Aorta (tissue), 5 donors: Measurements from ENCODE around the gene IDE. TPM values are rescaled to one million over a fixed set of nuclear protein-coding genes. Genes with fewer than 3 reads are reported as not detected.
"Not testable (repeated sequence)": the region's sequence is repeated elsewhere in the genome, so short reads cannot be mapped to it uniquely, and the experiment has no call there.

Experiments
- ATAC-seq: fragments of 200-7000 bp; cut with Tn5 transposase; one replicate; pipeline ENCODE4 v1.9.1; 2022; ENCODE audit warnings: moderate library complexity; ENCODE audit not compliant: low FRiP score
- DNase-seq, 2 donors: peaks; one replicate each; pipeline ENCODE4 v3.0.0-alpha.2; 2020
- H3K27ac ChIP-seq, 2 donors: one replicate each; pipeline ENCODE4 v1.5.1; 2013; ENCODE audit warnings: low read length in 2 of 2, mild to moderate bottlenecking in 2 of 2, moderate library complexity in 2 of 2, control low read depth in 1 of 2, inconsistent platforms in 1 of 2, low read depth in 1 of 2
- H3K27me3 ChIP-seq, 2 donors: one replicate each; pipeline ENCODE4 v1.6.1; 2013; ENCODE audit warnings: control low read depth in 1 of 2, low read length in 1 of 2, mild to moderate bottlenecking in 1 of 2, moderate library complexity in 1 of 2; ENCODE audit not compliant: insufficient read depth in 2 of 2, control insufficient read depth in 1 of 2
- H3K36me3 ChIP-seq, 2 donors: one replicate each; pipeline ENCODE4 v1.6.1; 2013; ENCODE audit warnings: control low read depth in 1 of 2, low read length in 1 of 2, mild to moderate bottlenecking in 1 of 2; ENCODE audit not compliant: insufficient read depth in 2 of 2, control insufficient read depth in 1 of 2
- H3K4me1 ChIP-seq, 2 donors: one replicate each; pipeline ENCODE4 v1.6.1; 2013; ENCODE audit warnings: low read length in 2 of 2, control low read depth in 1 of 2, mild to moderate bottlenecking in 1 of 2, moderate library complexity in 1 of 2; ENCODE audit not compliant: insufficient read depth in 2 of 2, control insufficient read depth in 1 of 2
- H3K4me3 ChIP-seq, 2 donors: one replicate each; pipeline ENCODE4 v1.5.1; 2013; ENCODE audit warnings: low read length in 2 of 2, control low read depth in 1 of 2, mild to moderate bottlenecking in 1 of 2
- H3K9me3 ChIP-seq: one replicate; pipeline ENCODE4 v1.6.1; 2013; ENCODE audit warnings: mild to moderate bottlenecking, low read length; ENCODE audit not compliant: control insufficient read depth
- WGBS, 2 donors: extraction: QIAGEN DNeasy Blood & Tissue Kit; methylation state at CpG; one replicate each; pipeline ENCODE4 v1.1.7; 2013; 5-methylcytosine and 5-hydroxymethylcytosine counted together
- intact Hi-C, 2 donors: fragments of 100-400 bp; cut with DNase I; formaldehyde crosslinking; loops; one replicate each; pipeline versions ENCODE4 v1.14.2 to v1.15.0; 2022
- polyA plus RNA-seq, 2 donors: library from polyadenylated mRNA; stranded (reverse); fragments of 200-250 nt; gene quantifications; one replicate each; pipeline ENCODE4 v1.2.3, GENCODE V29; 2013
- total RNA-seq, 2 donors: library from RNA; stranded (reverse); fragmentation: NEBNext Ultra II Directional; extraction: Animal tissue kit (Norgen Biotek cat#: 25700); gene quantifications; one replicate each; pipeline ENCODE4 v1.2.1, GENCODE V29; 2021
- donor health status: healthy with polysubstance abuse.
- donor health status: Bipolar disorder and iron deficiency.
- donor health status: DM: no; HTN: no; CAD: no.
- donor health status: DM: no; HTN: no; CAD: no.
- donor health status: DM: yes; HTN: yes; CAD: no.

Gene IDE
- total and polyA plus RNA-seq, 4 donors: 8.8 to 42.3 (median 21.0) TPM

DNA sequence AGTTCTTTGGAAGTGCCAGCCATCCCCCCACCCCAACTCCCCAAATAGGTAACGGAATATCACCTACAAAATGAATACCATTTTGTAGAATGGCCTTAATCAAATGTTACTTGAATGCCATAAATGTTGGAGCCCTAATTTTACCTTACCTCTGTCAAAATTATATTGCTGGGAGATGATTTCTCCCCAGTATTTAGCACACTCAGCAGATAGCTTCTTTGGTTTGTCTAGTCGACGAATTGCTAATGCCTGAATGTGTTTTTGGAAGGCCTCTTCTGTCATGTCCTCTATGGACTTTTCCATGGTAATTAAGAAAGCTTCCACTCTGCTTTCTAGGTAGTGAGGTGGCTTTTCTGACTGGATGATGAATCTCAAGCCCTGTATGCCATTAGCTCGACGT, 110.3 kb downstream of the IDE start:
- Histone ChIP-seq H3K36me3 (peaks cover 4 to 12% of the 10 kb centered on the region in 2 donors), H3K9me3 (no peaks in the 10 kb centered on the region), H3K27ac (no peak overlapping the region), H3K4me3 (no peak overlapping the region), H3K4me1 (no peaks in the 10 kb centered on the region), H3K27me3 (no peaks in the 10 kb centered on the region)
- 94 to 96% methylated on average over 5 of the region's 5 CpGs for WGBS, 2 donors
- no peak for ATAC-seq
- intact Hi-C loops: no loop called here
- DNase-seq: no peak

DNA sequence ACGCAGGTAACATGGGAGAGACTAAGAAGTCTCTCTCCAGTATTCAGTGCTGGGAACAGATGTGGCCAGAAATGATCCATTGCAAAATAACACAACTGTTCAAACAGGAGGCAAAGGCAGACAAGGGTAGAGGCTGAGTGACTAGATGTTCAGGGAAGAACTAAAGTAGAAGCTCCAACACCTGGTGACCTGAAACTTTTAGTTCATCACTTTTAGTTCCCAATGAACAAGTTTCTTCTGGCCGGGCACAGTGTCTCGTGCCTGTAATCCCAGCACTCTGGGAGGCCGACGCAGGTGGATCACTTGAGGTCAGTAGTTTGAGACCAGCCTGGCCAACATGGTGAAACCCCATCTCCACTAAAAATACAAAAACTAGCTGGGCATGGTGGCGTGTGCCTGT, 118.9 kb downstream of the IDE start:
- ATAC-seq, H3K4me1 ChIP-seq, H3K27me3 ChIP-seq, H3K27ac ChIP-seq, H3K4me3 ChIP-seq, intact Hi-C loops, DNase-seq, H3K9me3 ChIP-seq, H3K36me3 ChIP-seq: not testable (repeated sequence)
- 95 to 98% methylated on average over 6 of the region's 6 CpGs for WGBS, 2 donors

DNA sequence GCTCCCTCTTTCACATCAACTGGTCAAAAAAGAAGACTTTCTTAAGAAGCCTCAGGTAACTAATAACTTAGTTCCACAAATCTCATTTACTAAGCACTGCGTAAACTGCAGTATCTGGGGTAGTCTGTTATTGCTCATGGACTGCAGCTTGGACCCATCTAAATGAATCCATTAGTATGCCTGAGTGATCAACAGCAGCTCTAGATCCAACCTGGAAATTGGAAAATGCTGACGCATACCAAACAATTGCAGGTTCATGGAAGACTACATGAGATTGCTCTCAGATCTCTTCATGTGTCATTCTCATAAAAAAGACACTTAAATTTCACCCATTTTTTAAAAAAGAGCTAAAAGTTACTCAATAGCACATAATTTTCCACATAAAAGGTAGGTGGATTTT, 121.6 kb downstream of the IDE start:
- H3K27me3 ChIP-seq: no peaks in the 10 kb centered on the region
- intact Hi-C loops: no loop called here
- no peak overlapping the region for H3K27ac ChIP-seq
- 94 to 99% methylated on average over 2 of the region's 2 CpGs for WGBS, 2 donors
- H3K36me3 ChIP-seq: peaks cover 2 to 9% of the 10 kb centered on the region in 2 donors
- H3K4me3 ChIP-seq: no peak overlapping the region
- ATAC-seq: no peak
- H3K4me1 ChIP-seq: no peaks in the 10 kb centered on the region
- no peaks in the 10 kb centered on the region for H3K9me3 ChIP-seq
- no peak for DNase-seq

DNA sequence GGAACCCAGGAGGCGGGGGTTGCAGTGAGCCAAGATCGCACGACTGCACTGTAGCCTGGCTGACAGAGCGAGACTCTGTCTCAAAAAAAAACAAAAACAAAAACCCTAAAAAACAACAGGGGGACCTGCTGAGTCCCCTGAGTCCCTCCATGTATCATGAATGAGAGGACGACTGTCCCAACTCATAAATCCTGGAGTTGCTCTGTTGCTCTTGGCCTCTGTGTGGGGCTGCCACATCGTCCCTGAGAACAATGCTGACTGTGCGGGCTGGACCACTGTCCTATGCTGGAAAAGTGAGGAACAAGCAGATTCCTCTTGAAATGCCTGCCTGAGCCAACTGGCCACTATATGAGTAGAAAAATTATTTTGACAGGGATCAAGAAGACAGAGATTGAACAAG, 122.5 kb downstream of the IDE start:
- 70 to 75% methylated on average over 7 of the region's 7 CpGs for WGBS, 2 donors
- peaks cover 2 to 9% of the 10 kb centered on the region in 2 donors for H3K36me3 ChIP-seq

DNA sequence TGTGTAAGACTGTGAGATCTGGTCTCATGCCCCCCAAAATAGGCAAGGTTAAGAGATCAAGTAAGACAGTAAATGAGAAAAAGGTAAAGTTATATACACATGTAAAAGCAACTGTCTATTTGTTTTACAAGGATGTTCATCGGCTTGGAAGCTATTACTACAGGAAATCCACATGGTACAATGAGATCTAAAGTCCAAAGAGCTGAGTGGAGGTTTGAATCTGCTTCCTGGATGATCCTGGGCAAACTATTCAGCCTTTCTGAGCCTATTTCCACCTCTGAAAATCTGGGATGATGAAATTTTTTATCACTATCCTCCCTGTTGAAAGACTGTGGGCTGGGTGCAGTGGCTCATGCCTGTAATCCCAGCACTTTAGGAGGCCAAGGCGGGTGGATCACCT, 123.0 kb downstream of the IDE start:
- Histone ChIP-seq H3K27me3 (no peaks in the 10 kb centered on the region), H3K27ac (no peak overlapping the region), H3K36me3 (peaks cover 2 to 8% of the 10 kb centered on the region in 2 donors), H3K4me1 (no peaks in the 10 kb centered on the region), H3K9me3 (no peaks in the 10 kb centered on the region), H3K4me3 (no peak overlapping the region)
- intact Hi-C loops: no loop called here
- no peak for ATAC-seq
- DNase-seq: no peak
- WGBS, 2 donors: 90 to 98% methylated on average over 2 of the region's 2 CpGs

More for the DNA sequence above, 122.5 kb downstream of the IDE start:
- ATAC-seq: no peak
- Histone ChIP-seq H3K4me3 (no peak overlapping the region), H3K27me3 (no peaks in the 10 kb centered on the region), H3K9me3 (no peaks in the 10 kb centered on the region), H3K4me1 (no peaks in the 10 kb centered on the region), H3K27ac (no peak overlapping the region)
- DNase-seq: no peak
- intact Hi-C loops: no loop called here

DNA sequence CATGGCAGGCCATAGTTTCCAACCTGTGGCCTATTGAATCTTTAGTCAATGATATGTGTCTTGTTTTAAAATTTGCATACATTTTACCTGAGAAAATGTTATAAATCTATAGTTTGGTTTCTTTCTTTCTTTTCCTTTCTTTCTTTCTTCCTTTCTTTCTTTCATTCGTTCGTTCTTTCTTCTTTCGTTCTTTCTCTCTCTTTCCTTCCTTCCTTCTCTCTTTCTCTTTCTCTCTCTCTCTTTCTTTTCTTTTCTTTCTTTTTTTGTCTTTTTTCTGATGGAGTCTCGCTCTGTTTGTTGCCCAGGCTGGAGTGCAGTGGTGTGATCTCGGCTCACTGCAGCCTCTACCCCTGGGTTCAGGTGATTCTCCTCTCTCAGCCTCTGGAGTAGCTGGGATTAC, 133.3 kb downstream of the IDE start:
- Histone ChIP-seq H3K27ac (no peak overlapping the region), H3K27me3 (no peaks in the 10 kb centered on the region), H3K36me3 (no peaks in the 10 kb centered on the region), H3K4me3 (no peak overlapping the region), H3K9me3 (no peaks in the 10 kb centered on the region), H3K4me1 (no peaks in the 10 kb centered on the region)
- ATAC-seq (no peak), DNase-seq (no peak)
- WGBS, 2 donors: 97% methylated on average over 5 of the region's 5 CpGs
- intact Hi-C loops: no loop called here

DNA sequence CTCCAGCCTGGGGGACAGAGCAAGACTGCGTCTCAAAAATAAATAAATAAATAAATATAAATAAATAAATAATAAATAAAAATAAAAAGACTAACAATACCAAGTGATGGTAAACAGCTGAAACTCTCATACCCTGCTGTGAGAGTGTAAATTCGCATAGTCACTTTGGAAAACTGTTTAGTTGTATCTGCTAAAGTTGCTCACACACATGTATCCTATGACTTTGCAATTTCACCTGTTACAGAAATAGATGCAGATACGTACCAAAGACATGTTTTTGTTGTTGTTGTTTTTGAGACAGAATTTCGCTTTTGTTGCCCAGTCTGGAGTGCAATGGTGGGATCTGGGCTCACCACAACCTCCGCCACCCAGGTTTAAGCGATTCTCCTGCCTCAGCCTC, 135.7 kb downstream of the IDE start:
- no peak overlapping the region for H3K4me3 ChIP-seq
- no peaks in the 10 kb centered on the region for H3K27me3 ChIP-seq
- H3K4me1 ChIP-seq: no peaks in the 10 kb centered on the region
- H3K36me3 ChIP-seq: no peaks in the 10 kb centered on the region
- no peak overlapping the region for H3K27ac ChIP-seq
- H3K9me3 ChIP-seq: no peaks in the 10 kb centered on the region
- WGBS, 2 donors: 93 to 96% methylated on average over 6 of the region's 6 CpGs
- ATAC-seq (no peak), DNase-seq (no peak)
- intact Hi-C loops: loop anchor here in 1 of 2 donors (10.0 kb wide), 1 partner anchor 513 kb away; the partner anchor contains the start of gene BTAF1

DNA sequence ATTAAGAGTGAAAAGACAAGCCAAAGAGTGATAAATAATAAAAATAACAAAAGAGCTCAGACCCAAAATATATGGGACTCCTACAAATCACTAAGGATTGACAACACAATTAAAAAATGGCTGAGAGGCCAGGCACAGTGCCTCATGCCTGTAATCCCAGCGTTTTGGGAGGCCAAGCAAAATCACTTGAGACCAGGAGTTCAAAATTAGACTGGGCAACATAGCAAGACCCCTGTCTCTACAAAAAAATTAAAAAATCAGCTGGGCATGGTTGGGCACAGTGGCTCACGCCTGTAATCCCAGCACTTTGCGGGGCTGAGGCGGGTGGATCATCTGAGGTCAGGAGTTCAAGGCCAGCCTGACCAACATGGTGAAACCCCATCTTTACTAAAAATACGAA, 137.3 kb downstream of the IDE start:
- ATAC-seq (no peak), DNase-seq (no peak)
- 85 to 87% methylated on average over 5 of the region's 5 CpGs for WGBS, 2 donors
- Histone ChIP-seq H3K27me3 (no peaks in the 10 kb centered on the region), H3K4me1 (no peaks in the 10 kb centered on the region), H3K9me3 (no peaks in the 10 kb centered on the region), H3K4me3 (no peak overlapping the region), H3K27ac (no peak overlapping the region), H3K36me3 (no peaks in the 10 kb centered on the region)
- intact Hi-C loops: loop anchor here in 1 of 2 donors (10.0 kb wide), 1 partner anchor 512 kb away; the partner anchor contains the start of gene BTAF1

DNA sequence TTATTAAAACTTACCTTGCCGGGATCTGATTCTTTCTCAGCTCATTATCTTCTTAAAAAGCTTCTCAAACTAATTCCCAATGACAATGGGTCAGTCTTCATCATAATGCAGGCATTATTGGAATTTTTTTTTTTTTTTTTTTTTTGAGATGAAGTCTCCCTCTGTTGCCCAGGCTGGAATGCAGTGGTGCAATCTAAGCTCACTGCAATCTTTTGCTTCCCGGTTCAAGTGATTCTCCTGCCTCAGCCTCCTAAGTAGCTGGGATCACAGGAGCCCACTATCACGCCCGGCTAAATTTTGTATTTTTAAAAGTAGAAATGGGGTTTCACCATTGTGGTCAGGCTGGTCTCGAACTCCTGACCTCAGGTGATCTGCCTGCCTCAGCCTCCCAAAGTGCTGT, 137.8 kb downstream of the IDE start:
- not testable (repeated sequence) for H3K4me1 ChIP-seq, ATAC-seq, H3K27me3 ChIP-seq, H3K4me3 ChIP-seq, H3K27ac ChIP-seq, H3K36me3 ChIP-seq, H3K9me3 ChIP-seq, DNase-seq
- WGBS, 2 donors: 88 to 93% methylated on average over 5 of the region's 5 CpGs
- intact Hi-C loops: loop anchor here in 1 of 2 donors (10.0 kb wide), 1 partner anchor 511 kb away; the partner anchor contains the start of gene BTAF1
